Cardiac muscle cell (in vitro differentiated cells and primary cell): ENCODE measurements around the gene SH3BP2. TPM values are rescaled to one million over a fixed set of nuclear protein-coding genes. Genes with fewer than 3 reads are reported as not detected.

Source experiments
- DNase-seq, 2 donors: peaks; one replicate each; pipeline versions ENCODE4 v3.0.0 to v3.0.0-alpha.2; 2010 to 2017; ENCODE audit warnings: low read depth in 1 of 2, low spot score in 1 of 2
- H3K27ac ChIP-seq: fragments of 200-600 bp; sonication (generic); 2 replicates; pipeline ENCODE4 v1.5.1; 2016
- H3K27me3 ChIP-seq: fragments of 200-600 bp; sonication (generic); 2 replicates; pipeline ENCODE4 v1.6.0; 2016; ENCODE audit warnings: control low read depth
- H3K36me3 ChIP-seq: fragments of 200-600 bp; sonication (generic); 2 replicates; pipeline ENCODE4 v1.5.1; 2016; ENCODE audit warnings: control low read depth
- H3K4me1 ChIP-seq: fragments of 200-600 bp; sonication (generic); 2 replicates; pipeline ENCODE4 v1.8.1; 2017; ENCODE audit warnings: low read depth, mild to moderate bottlenecking, mixed run types
- H3K4me3 ChIP-seq: fragments of 200-600 bp; sonication (generic); 2 replicates; pipeline ENCODE4 v1.5.1; 2016; ENCODE audit warnings: mild to moderate bottlenecking
- H3K9me3 ChIP-seq: fragments of 200-600 bp; sonication (generic); 2 replicates; pipeline ENCODE4 v1.5.1; 2017; ENCODE audit warnings: low read depth, mild to moderate bottlenecking, control low read depth
- CTCF ChIP-seq: IDR thresholded peaks from 2 replicates; pipeline ENCODE4 v1.5.1; 2012; ENCODE audit warnings: low read depth, mild to moderate bottlenecking, low read length
- polyA plus RNA-seq: library from polyadenylated mRNA; unstranded; fragments of >200 nt; fragmentation: Nextera tagmentation; extraction: Ambion mirVana; gene quantifications from 2 replicates; pipeline ENCODE4 v1.2.1, GENCODE V29; 2016
- total RNA-seq: library from RNA; depleted of rRNA; stranded (reverse); fragments of >200 nt; gene quantifications from 2 replicates; pipeline ENCODE4 v1.2.3, GENCODE V29; 2016

Gene SH3BP2
- total and polyA plus RNA-seq, 2 experiments from 2014 or later, result 8.5 to 31.7 TPM

- no peak overlapping the region for H3K27ac ChIP-seq
- no peak overlapping the region for H3K4me3 ChIP-seq
- TF ChIP-seq CTCF, result no peak
- H3K36me3 ChIP-seq, result peaks cover 18% of the 10 kb centered on the region
- no peaks in the 10 kb centered on the region for H3K27me3 ChIP-seq
- peak in 1 of 2 donors; percentile 17 for DNase-seq
- H3K4me1 ChIP-seq, result peaks cover 10% of the 10 kb centered on the region
- H3K9me3 ChIP-seq, result no peaks in the 10 kb centered on the region
Measured at GRCh38 chr4:2745981-2746806, 46.7 kb upstream of the SH3BP2 start.

- no peak overlapping the region for H3K4me3 ChIP-seq
- H3K27me3 ChIP-seq, result no peaks in the 10 kb centered on the region
- H3K4me1 ChIP-seq, result peaks cover 14% of the 10 kb centered on the region
- peaks cover 14% of the 10 kb centered on the region for H3K36me3 ChIP-seq
- DNase-seq, result no peak
- H3K27ac ChIP-seq, result no peak overlapping the region
- H3K9me3 ChIP-seq, result no peaks in the 10 kb centered on the region
- TF ChIP-seq CTCF, result no peak
Measured at GRCh38 chr4:2746891-2747695, 45.8 kb upstream of the SH3BP2 start.

- peak overlapping the region; percentile 78 for H3K27ac ChIP-seq
- peak in 1 of 2 donors; percentile 57 for DNase-seq
- H3K27me3 ChIP-seq, result no peaks in the 10 kb centered on the region
- H3K4me3 ChIP-seq, result no peak overlapping the region
- TF ChIP-seq CTCF, result no peak
- H3K4me1 ChIP-seq, result peaks cover 19% of the 10 kb centered on the region
- H3K9me3 ChIP-seq, result no peaks in the 10 kb centered on the region
- peaks cover 10% of the 10 kb centered on the region for H3K36me3 ChIP-seq
Measured at GRCh38 chr4:2750719-2751605, 41.9 kb upstream of the SH3BP2 start.

GRCh38 chr4:2753436-2753835 is 39.4 kb upstream of the SH3BP2 start:
- H3K4me1 ChIP-seq, result peaks cover 19% of the 10 kb centered on the region
- no peaks in the 10 kb centered on the region for H3K27me3 ChIP-seq
- H3K27ac ChIP-seq, result no peak overlapping the region
- H3K4me3 ChIP-seq, result no peak overlapping the region
- no peaks in the 10 kb centered on the region for H3K9me3 ChIP-seq
- no peak for DNase-seq
- H3K36me3 ChIP-seq, result no peaks in the 10 kb centered on the region
- no peak for TF ChIP-seq CTCF
